ENCODE measurements around the gene ATF6B. TPM values are rescaled to one million over a fixed set of nuclear protein-coding genes. Genes with fewer than 3 reads are reported as not detected.

The ATF6B gene
- total RNA-seq, 4 donors from 2014 or later = 13.3 to 26.9 (median 25.2) TPM

DNA sequence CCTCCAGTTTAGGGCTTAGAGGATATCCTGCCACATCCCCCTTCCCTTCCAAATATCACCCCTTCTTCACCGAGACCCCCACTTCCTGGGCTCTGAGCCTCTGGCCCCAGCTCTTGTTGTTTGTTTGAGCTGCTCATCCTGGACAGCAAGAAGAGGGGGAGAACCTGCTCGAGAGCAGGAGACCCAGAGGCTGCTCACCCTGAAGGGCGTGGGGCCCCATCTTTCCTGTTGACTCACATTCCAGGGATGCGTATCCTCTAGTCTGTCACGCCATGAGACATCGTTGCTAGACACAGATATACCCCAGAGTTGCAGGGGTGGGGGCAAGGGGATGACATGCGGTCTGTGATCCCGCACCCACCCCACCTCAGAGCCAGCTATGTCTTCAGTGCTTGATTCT lies 13.2 kb downstream of the ATF6B start:
- WGBS, 2 donors (ENCODE audit: low coverage in 1 of 2) = 68 to 78% methylated on average over 1 to 5 of the region's 8 CpGs
- H3K4me1 ChIP-seq = peaks cover 5 to 72% (median 48%) of the 10 kb centered on the region in 3 donors
- H3K4me3 ChIP-seq = no peak overlapping the region
- TF ChIP-seq CTCF (IDR thresholded peaks at IDR 0.05) (no peak), EP300 (IDR thresholded peaks at IDR 0.05) (no peak), POLR2A (IDR thresholded peaks at IDR 0.05) (no peak), POLR2AphosphoS5 (IDR thresholded peaks at IDR 0.05) (no peak)
- H3K36me3 ChIP-seq = peaks cover 0 to 49% of the 10 kb centered on the region in 2 donors
- H3K27me3 ChIP-seq = no peaks in the 10 kb centered on the region
- ATAC-seq = no peak
- H3K9me3 ChIP-seq = no peaks in the 10 kb centered on the region
- H3K27ac ChIP-seq = peak overlapping the region in 3 of 4 donors; percentile 77 to 86 (median 81)

GRCh38 chr6:32113386-32114352 lies 14.4 kb downstream of the ATF6B start:
- 36 to 41% methylated on average over 4 of the region's 9 CpGs for WGBS, 2 donors (ENCODE audit: low coverage in 1 of 2)
- H3K4me1 ChIP-seq = peaks cover 5 to 72% (median 46%) of the 10 kb centered on the region in 3 donors
- no peaks in the 10 kb centered on the region for H3K27me3 ChIP-seq
- peaks cover 0 to 41% of the 10 kb centered on the region in 2 donors for H3K36me3 ChIP-seq
- TF ChIP-seq EP300 (IDR thresholded peaks at IDR 0.05) (no peak), CTCF (IDR thresholded peaks at IDR 0.05) (peak in 3 of 4 experiments; percentile 55 to 62 (median 60)), POLR2A (IDR thresholded peaks at IDR 0.05) (no peak), POLR2AphosphoS5 (IDR thresholded peaks at IDR 0.05) (peak; percentile 83)
- H3K4me3 ChIP-seq = no peak overlapping the region
- peak; percentile 87 for ATAC-seq
- no peaks in the 10 kb centered on the region for H3K9me3 ChIP-seq
- peak overlapping the region; percentile 67 to 86 (median 79) for H3K27ac ChIP-seq

GRCh38 chr6:32112431-32112980 lies 15.5 kb downstream of the ATF6B start:
- Histone ChIP-seq H3K36me3 (peaks cover 0 to 29% of the 10 kb centered on the region in 2 donors), H3K27me3 (no peaks in the 10 kb centered on the region), H3K27ac (peak overlapping the region; percentile 67 to 86 (median 81)), H3K4me3 (no peak overlapping the region), H3K4me1 (peaks cover 5 to 78% (median 52%) of the 10 kb centered on the region in 3 donors), H3K9me3 (no peaks in the 10 kb centered on the region)
- WGBS, 2 donors (ENCODE audit: low coverage in 1 of 2) = 42 to 62% methylated on average over 7 of the region's 9 CpGs
- no peak for TF ChIP-seq CTCF (IDR thresholded peaks at IDR 0.05)
- TF ChIP-seq POLR2AphosphoS5 (IDR thresholded peaks at IDR 0.05) = no peak
- TF ChIP-seq POLR2A (IDR thresholded peaks at IDR 0.05) = no peak
- no peak for TF ChIP-seq EP300 (IDR thresholded peaks at IDR 0.05)
- peak; percentile 8 for ATAC-seq

DNA sequence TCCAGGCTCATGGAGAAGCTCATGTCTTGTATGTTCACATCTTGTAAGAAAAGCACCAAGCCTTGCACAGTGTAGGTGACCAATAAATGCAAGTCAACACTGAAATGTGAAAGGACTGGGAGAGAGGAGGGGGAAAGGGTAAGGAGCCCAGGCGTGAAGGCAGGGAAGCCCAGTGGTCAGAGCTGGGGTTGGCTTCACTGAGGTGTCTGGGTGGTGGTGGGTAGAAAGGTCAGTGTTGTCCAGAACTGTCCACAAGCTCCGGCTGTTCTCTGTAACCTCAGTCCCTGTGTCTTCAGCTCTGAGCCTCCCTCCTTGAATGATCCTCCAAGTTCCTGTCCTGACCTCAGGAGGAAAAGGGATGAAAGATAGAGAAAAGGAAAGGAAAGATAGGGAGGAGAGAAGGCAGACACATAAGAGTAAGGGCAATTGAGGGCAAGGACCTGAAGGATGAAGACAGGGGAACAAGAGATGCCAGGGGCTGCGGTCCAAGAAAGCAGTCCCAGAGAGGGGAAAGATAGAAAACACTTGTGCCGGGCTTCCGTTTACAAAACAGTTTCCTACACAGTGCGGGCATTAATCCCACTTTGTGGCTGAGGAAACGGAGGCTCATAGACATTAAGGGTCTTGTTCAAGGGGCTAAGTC lies 16.5 kb downstream of the ATF6B start:
- Histone ChIP-seq H3K4me3 (no peak overlapping the region), H3K4me1 (peaks cover 5 to 87% (median 61%) of the 10 kb centered on the region in 3 donors), H3K36me3 (peaks cover 0 to 19% of the 10 kb centered on the region in 2 donors), H3K9me3 (no peaks in the 10 kb centered on the region), H3K27me3 (no peaks in the 10 kb centered on the region), H3K27ac (peak overlapping the region; percentile 26 to 86 (median 81))
- peak; percentile 5 for ATAC-seq
- WGBS, 2 donors (ENCODE audit: low coverage in 1 of 2) = 24 to 31% methylated on average over 2 to 7 of the region's 7 CpGs
- TF ChIP-seq EP300 (IDR thresholded peaks at IDR 0.05) = no peak
- peak; percentile 43 for TF ChIP-seq POLR2AphosphoS5 (IDR thresholded peaks at IDR 0.05)

DNA sequence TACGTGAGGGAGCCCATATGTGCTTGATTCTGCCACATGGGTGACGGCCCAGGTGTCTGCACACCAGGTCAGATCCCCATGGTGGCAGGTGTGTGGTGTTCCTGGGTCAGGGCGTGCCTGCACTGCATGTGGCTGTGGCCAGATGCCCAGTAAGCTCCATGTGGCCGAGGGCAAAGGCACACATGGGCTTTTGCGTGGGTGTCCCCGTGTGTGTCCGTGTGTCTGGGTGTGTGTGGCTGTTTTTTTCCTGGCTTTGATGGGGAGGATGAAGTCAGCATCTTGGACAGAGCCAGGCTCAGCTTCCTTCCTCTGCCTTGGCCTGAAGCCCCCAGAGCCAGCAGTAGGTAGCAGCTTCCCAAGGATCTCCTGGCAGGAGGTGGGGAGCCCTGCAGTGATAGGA lies 17.4 kb downstream of the ATF6B start:
- no peak for ATAC-seq
- Histone ChIP-seq H3K36me3 (peaks cover 0 to 10% of the 10 kb centered on the region in 2 donors), H3K4me3 (peak overlapping the region in 1 of 2 donors; percentile 4), H3K9me3 (no peaks in the 10 kb centered on the region), H3K27me3 (no peaks in the 10 kb centered on the region), H3K27ac (peak overlapping the region; percentile 26 to 86 (median 81)), H3K4me1 (peaks cover 5 to 96% (median 70%) of the 10 kb centered on the region in 3 donors)
- TF ChIP-seq CTCF (IDR thresholded peaks at IDR 0.05) (no peak), POLR2A (IDR thresholded peaks at IDR 0.05) (peak in 1 of 2 donors; percentile 14), EP300 (IDR thresholded peaks at IDR 0.05) (no peak), POLR2AphosphoS5 (IDR thresholded peaks at IDR 0.05) (peak; percentile 38)
- 80% methylated on average over 2 of the region's 7 CpGs; no CpG with 5 or more reads in 1 of the 2 donors for WGBS, 2 donors (ENCODE audit: low coverage in 1 of 2)

All from gastroesophageal sphincter (tissue), 4 donors.